GM10248 (cell line): ENCODE data around the gene ST3GAL4.
"Not testable (repeated sequence)": the region's sequence is repeated elsewhere in the genome, so short reads cannot be mapped to it uniquely, and the experiment has no call there.

Source experiments
- CTCF ChIA-PET: fragments of 300-600 bp; sonication (Branson Sonifier 250); formaldehyde crosslinking; extraction: SDS; loops from one replicate; lab custom pipeline; 2021; ENCODE audit warnings: antibody characterized with exemption; lab: Yijun Ruan, JAX
- POLR2A ChIA-PET: fragments of 350-650 bp; sonication (Branson Sonifier 250); formaldehyde crosslinking; extraction: SDS; loops from one replicate; lab custom pipeline; 2020; ENCODE audit warnings: antibody characterized with exemption; lab: Yijun Ruan, JAX
- DNase-seq: peaks from one replicate; pipeline ENCODE4 v3.0.0; 2012; ENCODE audit errors: extremely low spot score
- TF ChIP-seq, protein P1 (sequence below): IDR thresholded peaks from 2 replicates; pipeline ENCODE4 v1.5.1; 2012; ENCODE audit warnings: mild to moderate bottlenecking, low read depth; ENCODE audit errors: extremely low read depth, missing control alignments, control extremely low read depth

The ST3GAL4 gene

DNA sequence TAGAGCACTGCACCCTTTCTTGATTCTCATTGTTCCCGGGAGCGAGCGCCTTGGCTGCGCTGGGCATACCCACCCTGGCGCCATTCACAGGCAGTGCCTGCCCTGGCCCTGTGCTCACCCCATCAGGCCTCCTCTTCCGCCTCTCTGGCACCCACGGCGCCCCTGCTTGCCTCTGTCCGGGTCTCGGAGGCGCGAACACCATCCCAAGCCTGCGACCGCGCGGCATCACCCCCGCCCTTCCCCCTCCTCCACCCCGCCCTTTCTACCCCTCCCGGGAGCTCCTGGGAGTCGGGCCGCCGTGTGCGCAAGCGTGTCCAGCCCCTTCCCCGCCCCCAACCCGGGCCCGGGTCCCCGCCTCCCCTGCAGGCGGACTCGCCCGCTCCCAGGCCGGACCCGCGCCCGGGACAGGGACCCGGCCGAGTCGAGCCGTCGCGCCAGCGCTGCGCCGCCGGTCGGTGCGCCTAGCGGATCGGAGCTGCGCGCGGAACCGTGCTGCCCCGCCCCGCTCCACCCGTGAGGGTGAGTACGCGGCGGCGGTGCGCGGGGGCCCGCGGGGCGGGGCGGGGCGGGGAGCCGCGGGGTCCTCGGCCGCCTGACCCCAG is at the start of gene ST3GAL4:
TSS of gene ST3GAL4 (plus strand) at position 363 of the 602 bp plus-strand sequence. CDS start 50,470 bp downstream, outside the sequence.
- DNase-seq, result peak; percentile 91
- ChIA-PET POLR2A (no interaction called here), CTCF (no interaction called here)
- TF ChIP-seq, protein P1, sequence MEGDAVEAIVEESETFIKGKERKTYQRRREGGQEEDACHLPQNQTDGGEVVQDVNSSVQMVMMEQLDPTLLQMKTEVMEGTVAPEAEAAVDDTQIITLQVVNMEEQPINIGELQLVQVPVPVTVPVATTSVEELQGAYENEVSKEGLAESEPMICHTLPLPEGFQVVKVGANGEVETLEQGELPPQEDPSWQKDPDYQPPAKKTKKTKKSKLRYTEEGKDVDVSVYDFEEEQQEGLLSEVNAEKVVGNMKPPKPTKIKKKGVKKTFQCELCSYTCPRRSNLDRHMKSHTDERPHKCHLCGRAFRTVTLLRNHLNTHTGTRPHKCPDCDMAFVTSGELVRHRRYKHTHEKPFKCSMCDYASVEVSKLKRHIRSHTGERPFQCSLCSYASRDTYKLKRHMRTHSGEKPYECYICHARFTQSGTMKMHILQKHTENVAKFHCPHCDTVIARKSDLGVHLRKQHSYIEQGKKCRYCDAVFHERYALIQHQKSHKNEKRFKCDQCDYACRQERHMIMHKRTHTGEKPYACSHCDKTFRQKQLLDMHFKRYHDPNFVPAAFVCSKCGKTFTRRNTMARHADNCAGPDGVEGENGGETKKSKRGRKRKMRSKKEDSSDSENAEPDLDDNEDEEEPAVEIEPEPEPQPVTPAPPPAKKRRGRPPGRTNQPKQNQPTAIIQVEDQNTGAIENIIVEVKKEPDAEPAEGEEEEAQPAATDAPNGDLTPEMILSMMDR, result no peak

DNA sequence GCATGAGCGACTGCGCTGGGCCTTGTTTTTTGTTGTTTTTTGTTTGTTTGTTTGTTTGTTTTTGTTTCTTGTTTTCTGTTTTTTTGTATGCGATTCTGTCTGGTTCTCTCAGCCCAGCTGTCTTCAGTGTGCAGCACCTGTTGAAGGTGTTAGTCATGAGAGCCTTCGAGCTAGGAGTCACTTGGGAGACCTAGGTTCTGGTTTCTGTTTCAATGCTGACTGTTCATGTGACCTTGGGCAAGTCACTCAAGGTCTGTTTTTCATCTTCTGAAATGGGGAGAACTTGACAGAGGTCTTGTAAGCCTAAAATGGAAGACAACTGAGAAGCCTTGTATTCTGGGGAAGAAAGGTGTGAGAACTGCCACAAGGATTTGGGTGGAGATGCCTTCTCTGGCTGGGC is 49.8 kb upstream of the ST3GAL4 start:
- ChIA-PET CTCF (interaction anchor here (2.4 to 2.6 kb wide), 2 partner anchors 13 to 175 kb away, joined by 6 to 7 read pairs; no protein-coding TSS in a partner anchor), POLR2A (interaction anchor here (0.7 kb wide), 1 partner anchor 20 kb away, joined by 3 read pairs; no protein-coding TSS in a partner anchor)

GRCh38 chr11:126307706-126308105 is 47.8 kb upstream of the ST3GAL4 start:
- ChIA-PET POLR2A (no interaction called here), CTCF (interaction anchor here (1.2 to 2.6 kb wide), 2 partner anchors 11 to 173 kb away, joined by 3 to 6 read pairs; no protein-coding TSS in a partner anchor)
- TF ChIP-seq, protein P1, result peak; percentile 37
- no peak for DNase-seq

More for the DNA sequence above, 49.8 kb upstream of the ST3GAL4 start:
- TF ChIP-seq, protein P1, result no peak
- peak; percentile 64 for DNase-seq

GRCh38 chr11:126308271-126308671 is 47.2 kb upstream of the ST3GAL4 start:
- CTCF ChIA-PET, result interaction anchor here (1.2 to 2.6 kb wide), 2 partner anchors 10 to 172 kb away, joined by 3 to 6 read pairs; no protein-coding TSS in a partner anchor
- no peak for DNase-seq
- POLR2A ChIA-PET, result no interaction called here
- TF ChIP-seq, protein P1, result no peak

DNA sequence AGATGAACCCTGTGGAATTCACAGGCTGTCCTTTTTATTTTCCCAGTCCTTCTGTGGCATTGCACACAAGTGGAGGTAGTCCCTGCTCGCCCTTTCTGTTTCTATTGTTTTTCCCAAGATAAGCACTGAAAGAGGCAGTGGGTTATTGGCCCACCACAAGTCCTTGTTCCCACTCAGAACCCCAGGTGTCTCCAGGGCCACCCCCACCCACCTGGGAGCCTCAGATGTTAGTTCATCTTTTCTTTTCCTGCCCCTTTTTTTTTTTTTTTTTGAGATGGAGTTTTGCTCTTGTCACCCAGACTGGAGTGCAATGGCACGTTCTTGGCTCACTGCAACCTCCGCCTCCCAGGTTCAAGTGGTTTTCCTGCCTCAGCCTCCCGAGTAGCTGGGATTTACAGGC is 46.7 kb upstream of the ST3GAL4 start:
- DNase-seq, POLR2A ChIA-PET: not testable (repeated sequence)
- CTCF ChIA-PET, result interaction anchor here (1.2 kb wide), 1 partner anchor 172 kb away, joined by 3 read pairs; no protein-coding TSS in a partner anchor

GRCh38 chr11:126310200-126310991 is 45.1 kb upstream of the ST3GAL4 start:
- DNase-seq, result peak; percentile 65
- ChIA-PET CTCF (interaction anchor here (0.7 to 3.8 kb wide), 31 partner anchors 10 to 681 kb away, joined by 3 to 66 read pairs (median 4); no protein-coding TSS in a partner anchor), POLR2A (no interaction called here)
- TF ChIP-seq, protein P1, result peak; percentile 82
